Osteocyte (in vitro differentiated cells): ENCODE data around the gene FBXO42. TPM values are rescaled to one million over a fixed set of nuclear protein-coding genes. Genes with fewer than 3 reads are reported as not detected.

Experiments used
- DNase-seq: peaks from one replicate; pipeline ENCODE4 v3.0.0; 2021; ENCODE audit warnings: mixed read lengths; ENCODE audit not compliant: unreplicated experiment; ENCODE audit errors: extremely low spot score
- H3K27ac Mint-ChIP-seq: one replicate; pipeline ENCODE4 v1.8.0; 2021; ENCODE audit warnings: mild to moderate bottlenecking, mixed read lengths; ENCODE audit not compliant: unreplicated experiment
- H3K27me3 Mint-ChIP-seq: one replicate; pipeline ENCODE4 v1.8.0; 2021; ENCODE audit warnings: mixed read lengths; ENCODE audit not compliant: unreplicated experiment
- H3K36me3 Mint-ChIP-seq: one replicate; pipeline ENCODE4 v1.8.0; 2021; ENCODE audit warnings: mixed read lengths; ENCODE audit not compliant: unreplicated experiment
- H3K4me1 Mint-ChIP-seq: one replicate; pipeline ENCODE4 v1.8.0; 2021; ENCODE audit warnings: mixed read lengths; ENCODE audit not compliant: unreplicated experiment
- H3K4me3 Mint-ChIP-seq: one replicate; pipeline ENCODE4 v1.8.0; 2021; ENCODE audit warnings: mild to moderate bottlenecking, moderate library complexity, mixed read lengths; ENCODE audit not compliant: unreplicated experiment
- H3K9me3 Mint-ChIP-seq: one replicate; pipeline ENCODE4 v1.8.0; 2021; ENCODE audit warnings: mixed read lengths; ENCODE audit not compliant: unreplicated experiment
- total RNA-seq: library from RNA; stranded (reverse); gene quantifications from 2 replicates; pipeline ENCODE4 v1.2.1, GENCODE V29; 2021
- TF ChIP-seq, protein P1 (sequence below): fragments of 200-600 bp; sonication (generic); IDR thresholded peaks from 2 replicates; pipeline ENCODE4 v1.5.0; 2021; ENCODE audit warnings: antibody characterized with exemption, mild to moderate bottlenecking, moderate library complexity

Gene FBXO42
- total RNA-seq, 1 donor from 2014 or later, result 22.2 TPM

DNA sequence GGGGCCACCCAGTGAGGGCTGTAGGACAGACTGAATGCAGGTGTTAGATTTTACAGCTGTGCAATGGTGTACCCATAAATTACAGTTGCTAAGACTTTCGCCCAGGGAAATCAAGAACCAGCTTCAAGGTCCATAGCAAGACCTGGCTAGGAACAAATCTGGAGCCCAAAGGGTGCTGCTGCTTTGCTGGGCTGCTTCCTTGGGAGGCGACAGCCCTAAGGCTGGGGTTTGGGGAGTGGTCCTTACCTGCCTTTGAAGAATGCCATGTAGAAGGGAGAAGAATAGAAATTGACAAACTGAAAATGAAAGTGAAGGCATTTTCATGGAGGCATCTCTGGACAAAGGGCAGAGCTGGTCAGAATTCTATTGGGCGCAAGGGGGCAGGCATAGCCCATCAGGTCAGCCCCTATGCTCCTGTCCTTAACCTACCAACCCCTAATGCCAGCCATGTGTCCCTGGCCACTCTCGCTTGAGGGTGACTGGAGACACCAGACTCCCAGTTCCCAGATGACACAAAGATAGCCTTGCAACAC is 132.2 kb downstream of the FBXO42 start:
- Mint-ChIP-seq H3K4me1 (peaks cover 17% of the 10 kb centered on the region), H3K4me3 (no peak overlapping the region), H3K9me3 (no peaks in the 10 kb centered on the region), H3K36me3 (no peaks in the 10 kb centered on the region), H3K27me3 (peaks cover 7% of the 10 kb centered on the region), H3K27ac (no peak overlapping the region)
- TF ChIP-seq, protein P1, sequence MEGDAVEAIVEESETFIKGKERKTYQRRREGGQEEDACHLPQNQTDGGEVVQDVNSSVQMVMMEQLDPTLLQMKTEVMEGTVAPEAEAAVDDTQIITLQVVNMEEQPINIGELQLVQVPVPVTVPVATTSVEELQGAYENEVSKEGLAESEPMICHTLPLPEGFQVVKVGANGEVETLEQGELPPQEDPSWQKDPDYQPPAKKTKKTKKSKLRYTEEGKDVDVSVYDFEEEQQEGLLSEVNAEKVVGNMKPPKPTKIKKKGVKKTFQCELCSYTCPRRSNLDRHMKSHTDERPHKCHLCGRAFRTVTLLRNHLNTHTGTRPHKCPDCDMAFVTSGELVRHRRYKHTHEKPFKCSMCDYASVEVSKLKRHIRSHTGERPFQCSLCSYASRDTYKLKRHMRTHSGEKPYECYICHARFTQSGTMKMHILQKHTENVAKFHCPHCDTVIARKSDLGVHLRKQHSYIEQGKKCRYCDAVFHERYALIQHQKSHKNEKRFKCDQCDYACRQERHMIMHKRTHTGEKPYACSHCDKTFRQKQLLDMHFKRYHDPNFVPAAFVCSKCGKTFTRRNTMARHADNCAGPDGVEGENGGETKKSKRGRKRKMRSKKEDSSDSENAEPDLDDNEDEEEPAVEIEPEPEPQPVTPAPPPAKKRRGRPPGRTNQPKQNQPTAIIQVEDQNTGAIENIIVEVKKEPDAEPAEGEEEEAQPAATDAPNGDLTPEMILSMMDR, result no peak
- DNase-seq, result no peak

DNA sequence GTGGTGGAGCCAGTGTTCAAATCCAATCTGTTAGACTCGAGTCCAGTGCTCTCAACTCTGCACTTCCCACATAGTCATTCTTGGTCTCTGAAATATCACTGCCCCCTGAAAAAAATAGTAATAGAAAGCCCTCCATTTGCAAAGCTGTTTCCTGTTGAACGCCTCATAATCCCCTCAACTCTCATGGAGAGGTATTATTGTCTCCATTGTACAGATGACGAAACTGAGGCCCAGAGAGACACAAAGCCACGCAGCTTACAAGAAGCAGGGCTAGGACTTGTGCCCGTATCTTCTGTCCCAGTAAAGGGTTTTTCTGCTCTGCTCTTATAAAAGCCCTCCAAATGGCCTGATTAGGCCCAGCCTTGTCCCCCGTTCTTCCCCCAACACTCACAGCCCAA is 133.6 kb downstream of the FBXO42 start:
- Mint-ChIP-seq H3K27ac (no peak overlapping the region), H3K9me3 (no peaks in the 10 kb centered on the region), H3K27me3 (peaks cover 7% of the 10 kb centered on the region), H3K4me3 (no peak overlapping the region), H3K36me3 (no peaks in the 10 kb centered on the region), H3K4me1 (peaks cover 17% of the 10 kb centered on the region)
- TF ChIP-seq, protein P1, result no peak
- DNase-seq, result no peak

DNA sequence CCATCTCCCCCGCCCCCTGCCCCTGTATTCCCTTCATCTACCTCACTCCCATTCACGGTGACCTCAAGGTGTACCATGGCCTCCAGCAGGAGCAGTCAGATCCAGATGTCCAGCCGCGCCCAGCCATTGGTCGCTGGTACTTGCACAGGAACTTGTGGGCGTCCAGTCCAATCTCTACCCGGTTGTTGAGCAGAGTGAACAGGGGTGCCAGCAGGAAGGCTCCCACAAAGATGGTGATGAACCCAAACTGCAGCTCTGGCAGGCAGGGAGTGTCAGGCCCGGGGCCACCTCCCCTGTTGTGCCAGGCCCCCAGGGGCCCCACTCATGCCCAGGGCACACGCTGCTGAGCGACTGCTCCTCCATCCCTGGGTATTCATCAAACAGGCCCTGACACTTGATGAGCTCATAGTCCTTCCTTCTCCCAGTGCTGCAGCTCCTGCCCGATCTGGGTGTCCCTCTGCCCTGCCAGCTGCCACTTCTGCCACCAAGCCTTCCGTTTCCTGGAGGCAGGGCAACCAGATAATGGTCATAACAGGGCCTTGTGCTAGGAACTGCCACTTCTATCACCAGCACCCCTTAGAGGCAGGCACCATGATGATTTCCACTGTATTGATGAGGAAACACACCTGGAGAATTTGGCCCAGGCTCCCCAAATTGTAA is 134.1 kb downstream of the FBXO42 start:
- H3K4me3 Mint-ChIP-seq, result peak overlapping the region; percentile 64
- DNase-seq, result no peak
- no peaks in the 10 kb centered on the region for H3K9me3 Mint-ChIP-seq
- peaks cover 7% of the 10 kb centered on the region for H3K27me3 Mint-ChIP-seq
- H3K36me3 Mint-ChIP-seq, result no peaks in the 10 kb centered on the region
- H3K27ac Mint-ChIP-seq, result no peak overlapping the region
- TF ChIP-seq, protein P1, result no peak
- peaks cover 17% of the 10 kb centered on the region for H3K4me1 Mint-ChIP-seq

DNA sequence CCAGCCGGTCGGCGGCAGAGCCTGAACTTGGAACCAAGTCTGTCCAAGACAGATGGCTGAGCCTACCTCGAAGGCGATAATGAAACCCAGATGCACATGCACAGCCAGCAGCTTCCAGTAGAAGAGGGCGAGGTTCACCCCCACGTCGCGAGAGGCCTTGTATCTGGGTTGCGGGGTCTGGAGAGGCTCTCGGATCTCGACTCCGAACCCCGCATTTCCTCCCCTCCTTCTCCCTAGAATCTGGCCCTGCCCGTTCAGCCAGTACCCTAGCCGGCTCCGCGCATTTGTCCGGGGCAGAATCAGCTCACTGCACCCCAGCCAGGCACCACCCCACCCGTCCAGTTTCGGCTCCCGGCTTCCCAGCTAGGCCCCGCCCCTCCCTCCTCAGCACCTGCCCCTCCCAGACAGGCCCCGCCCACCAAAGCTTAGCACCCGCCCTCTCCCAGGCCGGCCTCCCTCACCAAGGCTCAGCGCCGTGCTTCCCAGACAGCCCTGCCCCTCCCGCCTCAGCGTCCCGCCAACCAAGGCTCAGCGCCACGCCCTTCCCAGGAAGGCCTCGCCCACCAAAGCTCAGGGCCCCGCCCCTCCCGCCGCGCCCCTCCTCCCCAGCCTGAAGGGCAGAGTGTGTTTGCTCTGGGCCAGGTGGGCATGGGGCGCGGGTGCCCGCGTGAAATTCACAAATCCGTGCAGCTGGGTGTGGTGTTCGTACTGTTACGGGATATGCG is 135.1 kb downstream of the FBXO42 start:
- Mint-ChIP-seq H3K36me3 (no peaks in the 10 kb centered on the region), H3K4me1 (peaks cover 17% of the 10 kb centered on the region), H3K27ac (peak overlapping the region; percentile 63), H3K9me3 (no peaks in the 10 kb centered on the region), H3K27me3 (peaks cover 7% of the 10 kb centered on the region), H3K4me3 (peak overlapping the region; percentile 79)
- TF ChIP-seq, protein P1, result no peak
- peak; percentile 99 for DNase-seq
